Ovary (tissue), 3 donors: Measurements from ENCODE around the gene EIF3C.
"Not testable (repeated sequence)": the region's sequence is repeated elsewhere in the genome, so short reads cannot be mapped to it uniquely, and the experiment has no call there.

Experiments
- EP300 ChIP-seq: sonication (generic); formaldehyde crosslinking; IDR thresholded peaks from one replicate; pipeline ENCODE4 v1.6.1; 2017; ENCODE audit warnings: antibody characterized with exemption
- POLR2A ChIP-seq: fragments of 450-650 bp; IDR thresholded peaks from one replicate; pipeline ENCODE4 v1.6.1; 2017; ENCODE audit warnings: antibody characterized with exemption, mild to moderate bottlenecking, moderate library complexity
- TF ChIP-seq, protein P1 (sequence below), 3 donors: fragments of 450-650 bp in 2 of 3; fragments of 200-600 bp in 1 of 3; IDR thresholded peaks; one replicate each; pipeline versions ENCODE4 v1.5.1 to v1.8.0; 2016 to 2022; ENCODE audit warnings: antibody characterized with exemption in 3 of 3, mild to moderate bottlenecking in 1 of 3
- donor health status: DM: no; HTN: no; CAD: no.

DNA sequence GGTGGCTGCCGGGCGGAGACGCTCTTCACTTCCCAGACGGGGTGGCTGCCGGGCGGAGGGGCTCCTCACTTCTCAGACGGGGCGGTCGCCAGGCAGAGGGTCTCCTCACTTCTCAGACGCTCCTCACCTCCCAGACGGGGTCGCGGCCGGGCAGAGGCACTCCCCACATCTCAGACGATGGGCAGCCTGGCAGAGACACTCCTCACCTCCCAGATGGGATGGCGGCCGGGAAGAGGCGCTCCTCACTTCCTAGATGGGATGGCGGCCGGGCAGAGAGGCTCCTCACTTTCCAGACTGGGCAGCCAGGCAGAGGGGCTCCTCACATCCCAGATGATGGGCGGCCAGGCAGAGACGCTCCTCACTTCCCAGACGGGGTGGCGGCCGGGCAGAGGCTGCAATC, 45.0 kb upstream of the EIF3C start:
- TF ChIP-seq, protein P1, sequence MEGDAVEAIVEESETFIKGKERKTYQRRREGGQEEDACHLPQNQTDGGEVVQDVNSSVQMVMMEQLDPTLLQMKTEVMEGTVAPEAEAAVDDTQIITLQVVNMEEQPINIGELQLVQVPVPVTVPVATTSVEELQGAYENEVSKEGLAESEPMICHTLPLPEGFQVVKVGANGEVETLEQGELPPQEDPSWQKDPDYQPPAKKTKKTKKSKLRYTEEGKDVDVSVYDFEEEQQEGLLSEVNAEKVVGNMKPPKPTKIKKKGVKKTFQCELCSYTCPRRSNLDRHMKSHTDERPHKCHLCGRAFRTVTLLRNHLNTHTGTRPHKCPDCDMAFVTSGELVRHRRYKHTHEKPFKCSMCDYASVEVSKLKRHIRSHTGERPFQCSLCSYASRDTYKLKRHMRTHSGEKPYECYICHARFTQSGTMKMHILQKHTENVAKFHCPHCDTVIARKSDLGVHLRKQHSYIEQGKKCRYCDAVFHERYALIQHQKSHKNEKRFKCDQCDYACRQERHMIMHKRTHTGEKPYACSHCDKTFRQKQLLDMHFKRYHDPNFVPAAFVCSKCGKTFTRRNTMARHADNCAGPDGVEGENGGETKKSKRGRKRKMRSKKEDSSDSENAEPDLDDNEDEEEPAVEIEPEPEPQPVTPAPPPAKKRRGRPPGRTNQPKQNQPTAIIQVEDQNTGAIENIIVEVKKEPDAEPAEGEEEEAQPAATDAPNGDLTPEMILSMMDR (IDR thresholded peaks at IDR 0.05) = not testable (repeated sequence)
- TF ChIP-seq POLR2A, EP300: not testable (repeated sequence)
